Testis (tissue), 2 donors: ENCODE data around the gene ATP5PD.

ENCODE experiments used
- POLR2A ChIP-seq: fragments of 450-650 bp; IDR thresholded peaks from one replicate; pipeline ENCODE4 v1.6.1; 2017; ENCODE audit warnings: antibody characterized with exemption, mild to moderate bottlenecking, moderate library complexity
- TF ChIP-seq, protein P1 (sequence below), 3 experiments: fragments of 450-650 bp in 2 of 3; fragments of 200-600 bp in 1 of 3; sonication (generic) in 1 of 3; IDR thresholded peaks; one replicate each; pipeline ENCODE4 v1.5.1; 2016 to 2019; ENCODE audit warnings: antibody characterized with exemption in 3 of 3, mild to moderate bottlenecking in 2 of 3, moderate library complexity in 1 of 3

DNA sequence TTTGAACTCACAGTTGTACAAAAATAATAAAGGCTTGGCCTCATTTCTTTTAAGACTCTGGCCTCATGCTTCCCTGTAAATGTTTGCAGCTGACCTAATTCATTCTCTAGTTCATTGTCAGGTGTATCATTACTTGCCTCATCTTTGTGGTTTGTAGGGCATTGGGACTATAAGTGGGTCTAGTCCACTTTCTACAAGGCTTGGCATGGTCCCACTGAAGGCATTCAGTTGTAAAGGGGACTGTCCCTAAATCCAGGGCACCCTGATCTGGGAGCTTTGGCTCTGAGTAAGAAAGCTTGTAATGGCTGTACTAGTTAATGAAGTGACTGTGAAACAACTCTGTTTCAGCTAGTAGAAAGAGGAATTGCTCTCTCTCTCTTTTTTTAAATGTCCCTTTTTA lies 2.9 kb upstream of the ATP5PD start:
- TF ChIP-seq, protein P1, sequence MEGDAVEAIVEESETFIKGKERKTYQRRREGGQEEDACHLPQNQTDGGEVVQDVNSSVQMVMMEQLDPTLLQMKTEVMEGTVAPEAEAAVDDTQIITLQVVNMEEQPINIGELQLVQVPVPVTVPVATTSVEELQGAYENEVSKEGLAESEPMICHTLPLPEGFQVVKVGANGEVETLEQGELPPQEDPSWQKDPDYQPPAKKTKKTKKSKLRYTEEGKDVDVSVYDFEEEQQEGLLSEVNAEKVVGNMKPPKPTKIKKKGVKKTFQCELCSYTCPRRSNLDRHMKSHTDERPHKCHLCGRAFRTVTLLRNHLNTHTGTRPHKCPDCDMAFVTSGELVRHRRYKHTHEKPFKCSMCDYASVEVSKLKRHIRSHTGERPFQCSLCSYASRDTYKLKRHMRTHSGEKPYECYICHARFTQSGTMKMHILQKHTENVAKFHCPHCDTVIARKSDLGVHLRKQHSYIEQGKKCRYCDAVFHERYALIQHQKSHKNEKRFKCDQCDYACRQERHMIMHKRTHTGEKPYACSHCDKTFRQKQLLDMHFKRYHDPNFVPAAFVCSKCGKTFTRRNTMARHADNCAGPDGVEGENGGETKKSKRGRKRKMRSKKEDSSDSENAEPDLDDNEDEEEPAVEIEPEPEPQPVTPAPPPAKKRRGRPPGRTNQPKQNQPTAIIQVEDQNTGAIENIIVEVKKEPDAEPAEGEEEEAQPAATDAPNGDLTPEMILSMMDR (IDR thresholded peaks at IDR 0.05): no peak
- TF ChIP-seq POLR2A: no peak
